HG03442 (cell line): ENCODE results near the gene KLHL29.
"Not testable (repeated sequence)": the region's sequence is repeated elsewhere in the genome, so short reads cannot be mapped to it uniquely, and the experiment has no call there.

Experiments
- ATAC-seq: cut with Tn5 transposase; IDR thresholded peaks from one replicate; pipeline ENCODE4 v1.9.1; 2021; ENCODE audit warnings: mild to moderate bottlenecking, moderate library complexity; ENCODE audit not compliant: unreplicated experiment

The KLHL29 gene

DNA sequence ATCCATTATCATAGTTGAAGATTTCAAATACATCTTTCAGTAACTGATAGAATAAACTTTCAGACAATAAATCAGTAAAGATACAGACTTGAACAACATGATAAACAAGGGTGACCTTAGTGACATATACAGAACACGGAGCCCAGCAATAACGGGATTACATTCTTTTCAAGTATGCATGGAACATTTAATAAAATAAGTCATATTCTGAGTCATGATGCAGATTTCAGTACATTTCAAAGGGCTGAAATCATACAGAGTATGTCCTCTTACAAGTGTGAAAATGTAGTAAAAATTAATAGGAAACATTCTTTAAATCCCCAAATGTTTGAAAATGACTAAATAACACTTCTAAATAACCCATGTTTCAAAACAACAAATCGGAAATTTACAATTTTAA lies 17.2 kb upstream of the KLHL29 start:
- ATAC-seq, result no peak

DNA sequence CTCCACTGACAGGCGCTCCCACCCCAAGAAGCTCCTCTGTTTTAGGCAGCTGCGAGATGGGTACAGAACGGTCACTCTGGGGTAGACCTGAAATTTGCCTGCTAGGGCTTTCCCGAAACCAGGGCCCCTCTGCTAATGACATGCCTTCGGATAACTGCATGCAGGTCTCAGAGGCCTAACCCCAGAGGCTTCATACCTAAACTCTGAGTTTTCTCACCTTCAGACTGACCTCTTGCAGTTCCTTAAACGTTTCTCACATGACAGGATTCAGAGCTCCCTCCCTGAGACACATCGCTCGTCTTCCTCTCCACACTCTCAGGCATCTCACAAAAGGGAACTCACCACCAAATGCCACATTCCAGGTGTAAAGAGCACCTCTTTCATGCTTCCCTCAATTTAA lies 11.3 kb upstream of the KLHL29 start:
- ATAC-seq, result no peak

DNA sequence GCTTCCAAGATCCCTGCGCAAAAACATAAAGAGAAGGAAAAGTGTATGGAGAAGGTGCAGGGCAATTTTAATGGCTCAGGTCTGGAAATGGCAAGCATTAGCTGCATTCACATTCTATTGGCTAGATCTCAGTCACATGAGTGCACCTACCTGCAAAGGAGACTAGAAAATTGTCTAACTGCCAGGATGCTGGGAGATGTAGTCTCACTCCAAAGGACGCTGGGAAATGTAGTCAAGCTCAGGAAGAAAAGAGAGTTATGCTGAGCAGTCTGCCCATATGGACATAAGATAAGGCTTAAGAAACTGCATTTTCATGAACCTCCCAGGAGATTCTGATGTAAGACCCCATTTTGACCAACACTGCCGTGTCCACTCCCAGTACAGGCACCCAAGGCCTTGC lies 9.5 kb upstream of the KLHL29 start:
- peak; percentile 55 for ATAC-seq

DNA sequence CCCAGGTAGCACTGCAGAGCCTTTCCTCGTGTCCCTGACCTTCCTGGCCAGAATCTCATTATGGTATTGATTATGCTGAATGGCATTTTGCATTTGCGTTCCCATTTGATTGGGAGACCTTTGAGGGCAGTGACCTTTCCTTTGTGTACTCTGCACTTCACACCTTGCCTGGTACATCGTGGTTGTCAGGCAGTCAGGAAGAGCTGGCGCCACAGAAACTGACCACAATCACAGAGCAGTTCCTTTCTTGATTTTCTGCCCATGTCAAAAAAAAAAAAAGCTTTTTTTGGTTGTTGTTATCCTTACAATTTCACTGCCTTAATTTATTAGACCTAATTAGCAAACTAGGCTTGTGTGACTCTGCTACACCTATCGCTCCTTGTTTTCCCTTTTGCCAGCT lies 8.9 kb upstream of the KLHL29 start:
- ATAC-seq, result no peak

DNA sequence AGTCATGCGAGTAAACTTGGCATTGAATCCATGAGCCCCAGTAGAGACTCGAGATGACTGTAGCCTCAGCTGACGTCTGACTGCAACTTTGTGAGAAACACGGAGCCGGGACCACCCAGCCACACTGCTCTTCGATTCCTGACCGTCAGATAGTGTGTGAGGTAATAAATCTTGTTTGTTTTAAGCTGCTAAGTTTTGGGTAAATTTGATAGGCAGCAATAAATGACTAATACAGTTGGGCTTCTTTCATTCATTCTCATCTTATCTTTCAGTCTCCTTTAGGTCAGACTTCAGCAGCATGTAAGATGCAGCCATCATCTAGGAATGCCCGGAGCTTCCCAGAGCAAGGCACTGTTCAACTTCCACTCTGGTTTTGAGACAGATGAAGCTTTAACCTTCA lies 8.0 kb upstream of the KLHL29 start:
- no peak for ATAC-seq

DNA sequence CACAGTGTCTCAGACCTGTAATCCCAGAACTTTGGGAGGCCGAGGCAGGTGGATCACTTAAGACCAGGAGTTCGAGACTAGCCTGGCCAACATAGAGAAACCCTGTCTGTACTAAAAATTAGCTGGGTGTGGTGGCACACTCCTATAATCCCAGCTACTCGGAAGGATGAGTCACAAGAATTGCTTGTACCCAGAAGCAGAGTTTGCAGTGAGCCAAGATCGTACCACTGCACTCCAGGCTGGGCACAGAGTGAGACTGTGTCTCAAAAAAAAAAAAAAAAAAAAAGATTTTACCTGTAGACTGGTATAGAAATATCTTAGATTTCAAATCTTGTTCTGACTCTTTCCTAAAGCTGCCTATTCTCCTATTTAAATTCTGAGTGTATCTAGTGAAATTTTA lies 7.2 kb upstream of the KLHL29 start:
- no peak for ATAC-seq

DNA sequence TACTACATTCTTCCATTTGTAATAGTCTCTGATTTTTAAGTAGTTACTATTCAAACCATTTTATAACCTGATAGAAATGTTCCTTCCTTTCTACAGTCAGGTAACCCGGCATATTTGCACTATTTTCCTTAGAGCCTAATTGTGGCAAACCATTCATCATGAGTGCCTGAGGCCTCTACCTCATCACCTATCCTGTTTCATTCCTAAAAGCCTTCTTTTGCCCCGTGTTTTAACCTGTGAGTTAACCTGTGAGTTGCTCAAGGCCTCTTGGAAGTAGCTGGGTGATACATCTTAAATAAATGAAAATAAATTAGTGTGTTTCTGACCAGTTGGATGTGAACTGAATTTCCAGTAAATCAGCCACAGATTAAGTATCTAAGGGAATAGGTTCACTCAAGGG lies 6.5 kb upstream of the KLHL29 start:
- no peak for ATAC-seq

DNA sequence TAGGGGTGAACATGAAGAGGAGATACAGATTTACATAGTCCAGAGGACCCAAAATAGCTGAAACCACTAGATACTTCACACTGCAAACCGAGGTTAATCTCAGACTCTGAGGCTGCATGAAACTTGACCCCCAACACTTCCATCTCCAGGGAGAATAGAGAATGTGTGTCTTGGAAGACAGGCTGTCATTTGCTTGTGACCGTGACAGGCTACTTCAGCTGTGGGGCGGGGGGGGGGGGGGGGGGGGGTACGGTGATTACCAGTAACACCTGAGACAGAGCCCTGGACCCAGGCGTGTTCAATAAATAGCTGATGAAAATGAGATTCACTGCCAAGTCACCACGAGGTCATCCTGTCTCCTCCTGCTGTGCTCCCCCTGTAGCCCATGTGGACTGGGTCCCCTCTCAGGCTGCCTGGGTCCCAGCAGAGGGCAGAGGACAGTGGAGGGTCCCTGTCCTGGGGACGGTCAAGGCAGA lies 5.7 kb upstream of the KLHL29 start:
- ATAC-seq, result peak; percentile 54

DNA sequence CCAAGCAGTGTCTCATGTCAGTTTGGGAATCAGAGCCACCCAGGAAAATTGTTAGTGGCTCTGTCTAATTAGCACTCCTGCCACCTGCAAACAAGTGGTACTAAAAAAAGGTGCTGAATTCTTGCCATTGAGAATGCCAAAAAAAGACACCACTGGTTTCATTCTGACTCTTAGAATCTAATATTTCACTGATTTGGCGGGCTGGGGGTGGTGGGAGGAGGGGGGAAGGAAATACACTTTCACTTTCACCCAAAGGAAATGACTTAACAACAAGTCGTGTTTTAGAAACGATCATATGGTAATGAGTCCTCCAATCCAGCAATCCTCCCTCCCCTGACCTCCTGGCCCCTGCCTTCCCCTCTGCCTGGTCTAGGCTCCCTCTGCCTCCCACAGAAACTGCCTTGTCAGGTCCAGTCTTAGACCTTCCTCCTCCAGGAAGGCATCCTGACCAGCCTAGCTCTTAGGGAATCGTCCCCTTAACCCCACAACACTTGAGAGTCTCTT lies 4.4 kb upstream of the KLHL29 start:
- peak; percentile 32 for ATAC-seq

DNA sequence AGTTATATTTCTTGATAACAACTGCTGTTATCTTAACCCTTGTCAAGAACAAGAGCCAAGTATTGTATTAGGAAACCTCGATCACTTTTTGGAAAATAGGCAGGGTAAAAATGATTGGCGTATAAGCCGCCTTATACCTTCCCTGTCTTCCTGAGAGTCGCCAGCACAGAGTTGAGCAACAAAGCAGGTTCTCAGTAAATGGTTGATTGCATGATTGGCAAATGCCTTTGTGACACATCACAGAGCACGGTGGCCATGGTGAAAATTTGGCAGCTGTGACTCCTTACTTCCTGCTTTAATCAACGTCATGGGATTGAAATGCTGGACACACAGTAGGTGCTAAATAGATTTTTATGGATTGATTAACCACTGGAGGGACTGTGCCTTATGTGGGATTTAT lies 3.9 kb upstream of the KLHL29 start:
- no peak for ATAC-seq

DNA sequence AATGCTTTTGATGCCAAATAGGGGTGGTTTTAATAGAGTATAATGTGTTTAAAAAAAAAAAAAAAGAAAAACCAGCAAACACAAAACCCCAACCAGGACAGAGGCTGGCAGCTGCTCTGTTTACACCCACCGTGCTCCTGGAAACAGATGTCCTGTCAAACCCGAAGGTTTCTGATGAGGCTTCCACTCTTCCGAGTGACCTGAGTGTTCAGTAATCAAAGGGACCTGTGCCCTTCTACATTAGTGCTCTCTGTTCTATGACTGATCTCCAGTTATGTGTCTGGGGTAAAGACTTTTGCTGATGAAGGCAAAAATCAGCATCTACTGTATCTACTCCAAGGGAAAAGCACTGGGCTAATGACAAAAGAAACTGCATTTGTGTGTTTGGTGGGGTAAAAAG lies 3.5 kb upstream of the KLHL29 start:
- no peak for ATAC-seq

DNA sequence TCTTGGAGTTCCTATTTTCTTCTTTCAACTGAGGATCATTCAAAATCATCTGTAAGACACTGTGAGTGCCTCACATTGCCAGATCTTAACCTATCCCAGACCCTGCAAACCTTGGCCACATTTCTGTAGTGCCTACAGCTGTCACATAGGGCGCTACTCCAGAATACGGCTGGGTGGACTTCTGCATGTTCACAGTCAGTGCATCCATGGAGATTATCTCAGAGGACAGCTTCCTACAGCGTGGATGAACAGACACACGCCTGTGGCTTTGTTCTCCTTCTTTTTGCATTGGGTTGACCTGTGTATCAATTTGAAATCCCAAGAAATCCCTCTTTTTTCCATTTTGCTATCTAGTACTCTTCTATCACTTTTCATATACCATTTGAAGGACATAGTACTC lies 1.9 kb upstream of the KLHL29 start:
- ATAC-seq, result no peak

DNA sequence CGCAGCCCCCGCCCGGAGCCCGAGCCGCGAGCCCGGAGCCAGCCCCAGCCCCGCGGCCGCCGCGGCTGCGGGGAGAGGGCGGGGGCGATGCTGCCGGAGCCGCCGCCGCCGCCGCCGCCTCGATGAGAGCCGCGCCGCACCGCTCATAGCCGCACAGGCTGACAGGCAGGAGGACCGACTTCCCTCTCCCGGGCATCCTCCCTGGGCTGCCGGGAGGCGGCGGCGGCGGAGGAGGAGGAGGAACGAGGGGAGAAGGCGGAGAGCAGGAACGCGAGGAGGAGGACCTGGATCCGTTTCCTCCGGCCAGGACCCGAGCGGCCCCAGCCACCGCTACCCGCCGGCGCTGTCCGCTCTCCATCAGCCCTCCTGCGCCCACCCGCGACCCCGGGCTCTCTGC lies 370 bp downstream of the KLHL29 start:
- peak; percentile 21 for ATAC-seq

DNA sequence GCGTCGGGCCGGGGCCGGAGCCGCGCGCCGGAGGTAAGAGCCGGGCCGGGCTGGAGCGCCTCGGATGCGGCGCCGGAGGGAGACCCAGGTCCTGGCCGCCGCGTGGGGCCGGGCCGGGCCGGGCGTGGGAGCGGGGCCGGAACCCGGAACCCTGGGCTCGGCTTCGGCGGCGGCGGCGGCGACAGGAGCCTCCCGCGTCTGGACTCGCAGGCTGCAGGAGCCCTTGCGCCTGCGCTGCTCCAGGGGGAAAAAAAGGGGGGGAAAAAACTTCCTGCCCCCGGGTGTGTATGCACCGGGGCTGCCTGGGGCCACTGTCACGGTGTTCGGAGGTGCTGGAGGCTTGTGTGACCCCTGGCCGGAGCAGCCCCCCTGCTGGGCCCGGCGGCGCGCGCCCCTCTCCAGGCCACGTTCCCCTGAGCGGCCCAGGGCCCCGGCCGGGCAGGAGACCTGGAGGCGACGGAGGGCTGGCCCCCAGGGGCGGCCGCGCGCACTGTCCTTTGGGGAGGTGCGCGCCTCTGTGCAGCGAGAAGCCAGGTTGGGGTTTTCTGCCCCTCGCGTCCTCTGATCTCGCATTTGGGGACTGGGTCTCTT lies 864 bp downstream of the KLHL29 start:
- peak; percentile 23 for ATAC-seq

DNA sequence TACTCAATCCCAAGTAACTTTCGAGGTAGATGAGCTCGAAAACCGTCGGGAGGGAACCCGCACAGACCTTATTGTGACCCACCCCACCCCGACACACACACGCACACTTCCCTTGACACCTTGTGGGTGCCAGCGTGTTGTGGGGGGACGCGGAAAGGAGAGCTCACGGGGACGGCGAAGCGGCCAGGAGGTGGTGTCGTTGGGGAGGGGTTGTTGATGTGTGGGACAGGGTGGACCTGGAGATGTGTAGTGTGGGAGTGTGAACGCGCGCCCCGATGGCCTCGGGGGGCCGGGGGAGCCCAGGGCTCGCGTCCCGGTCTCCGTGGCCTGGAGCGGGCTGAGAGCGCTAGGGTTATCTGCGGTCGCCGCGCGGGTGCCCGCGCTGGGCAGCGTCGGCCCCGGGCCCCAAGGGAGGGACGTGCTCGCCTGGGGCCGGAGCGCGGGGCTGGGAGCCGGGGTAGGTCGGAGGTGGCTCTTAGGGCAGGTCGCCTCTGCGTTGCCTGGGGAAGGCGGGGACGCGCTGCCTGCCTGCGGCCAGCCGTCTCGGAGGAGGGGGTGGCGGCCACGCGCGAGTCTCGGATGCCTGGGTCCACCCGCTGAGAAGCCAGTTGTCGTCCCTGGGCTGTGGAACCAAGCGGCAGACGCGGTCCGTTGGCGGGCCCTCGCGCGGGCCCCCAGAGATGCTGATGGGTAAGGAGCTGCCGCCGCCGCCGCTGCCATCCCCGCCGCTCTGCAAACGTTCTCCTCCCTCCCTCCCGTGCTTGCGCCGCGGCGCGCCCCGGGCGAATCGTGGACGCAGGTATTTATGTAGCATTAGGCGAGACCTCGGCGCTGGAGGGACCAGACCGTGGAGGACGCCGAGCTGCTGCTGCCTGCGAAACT lies 1.6 kb downstream of the KLHL29 start:
- ATAC-seq, result no peak

DNA sequence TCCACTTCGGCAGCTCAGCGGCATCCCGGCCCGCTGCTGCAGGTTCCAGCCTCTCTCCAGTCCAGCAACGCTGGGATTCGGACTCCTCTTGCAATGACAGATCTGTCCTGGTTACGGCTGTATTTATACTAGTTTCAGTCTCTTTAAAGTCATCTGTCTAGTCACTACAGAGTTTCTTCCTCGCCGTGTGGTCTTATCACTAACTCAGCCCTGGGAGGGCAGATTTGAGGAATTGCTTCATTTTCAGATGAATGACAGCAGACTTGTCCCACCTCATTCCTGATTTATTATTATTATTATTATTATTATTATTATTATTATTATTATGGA lies 2.2 kb downstream of the KLHL29 start:
- ATAC-seq, result no peak

DNA sequence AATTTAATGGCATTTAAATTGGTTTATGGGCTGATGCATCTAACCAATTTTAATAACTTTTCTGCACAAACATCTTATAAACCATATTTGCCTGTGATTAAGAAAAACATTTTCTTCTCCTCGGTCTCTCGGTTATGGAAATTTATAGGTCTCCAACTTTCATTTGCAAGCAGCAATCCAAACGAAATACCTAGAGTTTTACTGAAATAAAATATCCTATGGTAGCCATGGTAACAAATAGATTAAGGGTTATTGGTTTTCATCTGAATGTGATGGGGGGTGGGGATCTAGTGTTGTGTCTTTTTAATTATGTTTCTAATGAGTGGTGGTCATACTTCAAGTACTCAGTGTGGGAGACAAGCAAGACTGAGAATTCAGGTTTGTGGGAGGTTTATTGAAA lies 2.9 kb downstream of the KLHL29 start:
- ATAC-seq, result no peak

DNA sequence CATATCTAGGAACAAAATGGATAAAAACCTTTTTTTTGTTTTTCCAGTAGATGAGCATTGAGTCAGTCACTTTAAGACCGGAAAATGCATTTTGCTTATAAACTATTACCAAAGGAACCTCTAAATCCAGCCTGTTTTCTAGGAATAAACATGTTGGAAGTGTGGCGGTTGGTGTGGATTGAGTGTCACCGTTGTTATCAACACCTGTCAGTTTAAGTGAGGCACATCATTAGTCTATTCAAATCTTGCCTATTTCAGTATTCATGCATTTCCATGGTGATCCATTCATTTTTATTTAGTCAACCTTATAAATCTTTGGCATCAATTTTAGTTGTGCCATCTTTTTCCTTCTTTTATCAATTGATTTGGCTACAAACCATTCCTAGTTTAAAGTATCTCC lies 3.3 kb downstream of the KLHL29 start:
- ATAC-seq, result no peak

DNA sequence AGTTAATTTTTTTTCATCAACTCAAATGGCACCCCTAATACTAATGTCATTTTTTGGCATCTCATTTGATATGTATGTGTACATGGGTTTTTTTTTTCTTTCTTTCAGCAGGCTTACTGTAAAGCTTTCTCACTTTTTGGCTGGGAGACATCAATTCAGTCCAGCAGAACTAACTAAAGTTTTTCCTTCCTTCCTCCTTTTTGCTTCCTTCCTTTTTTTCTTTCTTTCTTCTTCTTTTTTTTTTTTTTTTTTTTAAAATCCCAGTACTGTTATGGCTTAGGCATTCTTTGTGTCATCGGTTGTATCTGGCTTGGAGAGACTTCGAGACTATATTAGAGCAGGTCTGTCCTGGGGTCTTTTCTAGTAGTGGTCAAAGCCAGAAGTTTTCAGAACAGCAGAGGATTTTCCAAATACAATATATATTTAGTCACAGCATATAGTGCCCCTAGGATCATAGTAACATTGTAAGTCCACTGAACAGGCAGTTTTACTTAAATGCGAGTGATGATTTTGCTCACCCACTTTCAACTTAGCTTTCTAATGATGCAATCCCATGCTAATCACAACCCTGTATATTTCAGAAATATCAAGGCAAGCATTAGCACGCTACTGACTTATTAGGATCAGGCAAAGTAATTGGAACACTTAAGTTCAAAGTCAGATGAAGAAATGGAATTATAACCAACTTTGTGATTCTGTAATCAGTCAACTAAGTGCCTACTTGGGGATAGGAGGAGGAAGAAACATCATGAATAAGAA lies 4.0 kb downstream of the KLHL29 start:
- ATAC-seq, result no peak

DNA sequence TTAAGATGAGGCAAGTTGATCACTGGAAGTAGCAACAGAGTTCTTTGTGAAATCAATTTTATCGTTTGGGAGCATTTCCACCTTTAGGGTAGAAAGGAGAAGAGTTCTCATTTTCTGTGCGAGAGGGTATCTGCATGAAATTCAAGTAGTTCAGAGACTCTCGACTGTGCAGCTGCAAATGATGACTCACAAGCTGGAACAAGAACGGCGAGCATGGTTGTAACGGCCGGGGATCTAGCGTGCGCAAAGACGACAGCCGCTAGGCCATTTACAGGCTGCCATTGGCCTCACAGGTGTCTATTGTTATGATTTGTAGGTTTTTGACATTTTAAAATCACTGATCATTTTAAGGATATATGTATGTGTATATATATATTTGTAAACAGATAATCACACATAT lies 5.2 kb downstream of the KLHL29 start:
- no peak for ATAC-seq

DNA sequence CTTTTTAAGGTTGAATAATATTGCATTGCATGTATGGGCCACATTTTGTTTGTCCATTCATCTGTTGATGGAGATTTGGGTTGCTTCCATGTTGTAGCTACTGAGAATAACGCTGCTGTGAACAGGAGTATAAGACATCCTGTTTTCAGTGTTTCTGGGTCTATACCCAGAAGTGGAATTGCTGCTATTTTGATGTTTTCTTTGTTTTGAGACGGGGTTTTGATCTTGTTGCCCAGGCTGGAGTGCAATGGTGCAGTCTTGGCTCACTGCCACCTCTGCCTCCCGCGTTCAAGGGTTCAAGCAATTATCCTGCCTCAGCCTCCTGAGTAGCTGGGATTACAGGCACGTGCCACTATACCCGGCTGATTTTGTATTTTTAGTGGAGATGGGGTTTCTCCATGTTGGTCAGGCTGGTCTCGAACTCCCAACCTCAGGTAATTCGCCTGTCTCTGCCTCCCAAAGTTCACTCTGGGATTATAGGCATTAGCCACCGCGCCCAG lies 6.3 kb downstream of the KLHL29 start:
- not testable (repeated sequence) for ATAC-seq

DNA sequence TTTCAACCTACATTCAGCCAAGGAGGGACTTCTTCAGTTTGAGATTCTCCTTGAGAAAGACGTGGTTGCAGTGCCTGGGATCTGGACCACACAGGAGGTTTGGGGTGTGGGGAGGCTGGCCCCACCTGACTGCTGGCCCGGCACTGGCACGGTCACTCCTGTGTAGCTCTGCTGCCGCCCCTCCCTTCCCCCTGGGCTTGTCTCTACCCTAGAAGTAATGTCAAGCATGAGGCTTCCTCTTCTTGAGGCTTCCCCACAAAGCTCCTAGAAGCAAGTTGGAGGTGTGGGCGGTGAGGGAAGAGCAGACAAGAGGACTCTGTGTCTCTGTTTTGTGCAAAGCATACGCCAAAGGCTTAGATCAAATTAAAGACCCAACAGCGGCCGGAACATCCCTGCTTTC lies 8.7 kb downstream of the KLHL29 start:
- ATAC-seq, result no peak
